ENCODE measurements around the gene OCEL1. TPM values are rescaled to one million over a fixed set of nuclear protein-coding genes. Genes with fewer than 3 reads are reported as not detected.

Gene OCEL1
- total and polyA plus RNA-seq, 9 donors: 3.1 to 14.2 (median 9.4) TPM

- Histone ChIP-seq H3K27ac (ENCODE audit: low read length) (no peak overlapping the region), H3K4me1 (ENCODE audit: control insufficient read depth, insufficient read depth, low read length) (no peaks in the 10 kb centered on the region), H3K27me3 (ENCODE audit: control insufficient read depth, insufficient read depth, low read length) (no peaks in the 10 kb centered on the region), H3K4me3 (ENCODE audit: low read length) (no peak overlapping the region), H3K9me3 (replicated peaks; ENCODE audit: control insufficient read depth, low read depth, low read length) (no peaks in the 10 kb centered on the region), H3K36me3 (ENCODE audit: control insufficient read depth, insufficient read depth, low read length) (peaks cover 72% of the 10 kb centered on the region)
- DNase-seq: no peak
- 98% methylated on average over 26 of the region's 26 CpGs for WGBS (ENCODE audit: insufficient coverage)
Observed at GRCh38 chr19:17192751-17193150, 33.3 kb upstream of the OCEL1 start.

DNA sequence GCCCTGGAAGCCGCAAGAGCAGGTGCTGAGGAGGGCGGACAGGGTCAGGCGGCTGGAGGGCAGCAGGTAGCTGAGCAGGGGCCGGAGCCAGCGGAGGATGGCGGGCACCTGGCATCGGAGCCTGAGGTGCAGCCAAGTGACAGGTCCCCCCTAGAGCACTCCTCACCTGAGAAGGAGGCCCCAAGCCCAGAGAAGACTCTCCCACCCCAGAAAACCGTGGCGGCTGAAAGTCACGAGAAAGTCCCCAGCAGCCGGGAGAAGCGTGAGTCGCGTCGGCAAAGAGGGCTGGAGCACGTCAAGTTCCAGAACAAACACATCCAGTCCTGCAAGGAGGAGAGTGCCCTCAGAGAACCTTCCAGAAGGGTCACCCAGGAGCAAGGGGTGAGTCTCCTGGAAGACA, 31.4 kb upstream of the OCEL1 start:
- no peaks in the 10 kb centered on the region for H3K4me1 ChIP-seq (ENCODE audit: control insufficient read depth, insufficient read depth, low read length)
- H3K27ac ChIP-seq (ENCODE audit: low read length): no peak overlapping the region
- WGBS (ENCODE audit: insufficient coverage): 98% methylated on average over 7 of the region's 16 CpGs
- DNase-seq: no peak
- H3K36me3 ChIP-seq (ENCODE audit: control insufficient read depth, insufficient read depth, low read length): peaks cover 71% of the 10 kb centered on the region
- H3K9me3 ChIP-seq (replicated peaks; ENCODE audit: control insufficient read depth, low read depth, low read length): no peaks in the 10 kb centered on the region
- no peak overlapping the region for H3K4me3 ChIP-seq (ENCODE audit: low read length)
- no peaks in the 10 kb centered on the region for H3K27me3 ChIP-seq (ENCODE audit: control insufficient read depth, insufficient read depth, low read length)

- Histone ChIP-seq H3K27ac (ENCODE audit: low read length) (no peak overlapping the region), H3K4me3 (ENCODE audit: low read length) (no peak overlapping the region), H3K27me3 (ENCODE audit: control insufficient read depth, insufficient read depth, low read length) (no peaks in the 10 kb centered on the region), H3K4me1 (ENCODE audit: control insufficient read depth, insufficient read depth, low read length) (no peaks in the 10 kb centered on the region), H3K36me3 (ENCODE audit: control insufficient read depth, insufficient read depth, low read length) (peaks cover 71% of the 10 kb centered on the region), H3K9me3 (replicated peaks; ENCODE audit: control insufficient read depth, low read depth, low read length) (no peaks in the 10 kb centered on the region)
- no peak for DNase-seq
- 95% methylated on average over 23 of the region's 23 CpGs for whole genome bisulfite sequencing (ENCODE audit: insufficient coverage)
Observed at GRCh38 chr19:17195106-17195505, 30.9 kb upstream of the OCEL1 start.

DNA sequence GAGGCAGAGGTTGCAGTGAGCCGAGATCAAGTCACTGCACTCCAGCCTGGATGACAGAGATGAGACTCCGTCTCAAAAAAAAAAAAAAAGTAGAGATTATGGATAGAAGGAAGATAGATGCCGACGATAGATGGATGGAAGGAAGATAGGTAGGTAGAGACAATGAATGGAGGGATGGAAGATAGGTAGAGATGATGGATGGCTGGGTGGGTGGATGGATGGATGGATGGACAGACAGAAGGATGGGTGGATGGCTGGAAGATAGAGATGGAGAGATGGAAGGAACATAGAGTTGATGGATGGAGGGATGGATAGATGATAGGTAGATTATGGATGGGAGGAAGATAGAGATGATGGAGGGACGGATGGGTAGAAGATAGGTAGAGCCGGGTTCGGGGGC, 29.4 kb upstream of the OCEL1 start:
- Histone ChIP-seq H3K9me3 (replicated peaks; ENCODE audit: control insufficient read depth, low read depth, low read length) (no peaks in the 10 kb centered on the region), H3K4me1 (ENCODE audit: control insufficient read depth, insufficient read depth, low read length) (no peaks in the 10 kb centered on the region), H3K27ac (ENCODE audit: low read length) (no peak overlapping the region), H3K36me3 (ENCODE audit: control insufficient read depth, insufficient read depth, low read length) (peaks cover 74% of the 10 kb centered on the region), H3K27me3 (ENCODE audit: control insufficient read depth, insufficient read depth, low read length) (no peaks in the 10 kb centered on the region), H3K4me3 (ENCODE audit: low read length) (no peak overlapping the region)
- no peak for DNase-seq
- 98% methylated on average over 6 of the region's 7 CpGs for WGBS (ENCODE audit: insufficient coverage)

GRCh38 chr19:17197666-17198065, 28.4 kb upstream of the OCEL1 start:
- 91% methylated on average over 5 of the region's 16 CpGs for WGBS (ENCODE audit: insufficient coverage)
- Histone ChIP-seq H3K27me3 (ENCODE audit: control insufficient read depth, insufficient read depth, low read length) (no peaks in the 10 kb centered on the region), H3K36me3 (ENCODE audit: control insufficient read depth, insufficient read depth, low read length) (peaks cover 80% of the 10 kb centered on the region), H3K4me3 (ENCODE audit: low read length) (no peak overlapping the region), H3K4me1 (ENCODE audit: control insufficient read depth, insufficient read depth, low read length) (no peaks in the 10 kb centered on the region), H3K9me3 (replicated peaks; ENCODE audit: control insufficient read depth, low read depth, low read length) (no peaks in the 10 kb centered on the region), H3K27ac (ENCODE audit: low read length) (no peak overlapping the region)
- DNase-seq: no peak

- DNase-seq: no peak
- H3K36me3 ChIP-seq (ENCODE audit: control insufficient read depth, insufficient read depth, low read length): peaks cover 71% of the 10 kb centered on the region
- H3K4me1 ChIP-seq (ENCODE audit: control insufficient read depth, insufficient read depth, low read length): no peaks in the 10 kb centered on the region
- no peaks in the 10 kb centered on the region for H3K27me3 ChIP-seq (ENCODE audit: control insufficient read depth, insufficient read depth, low read length)
- WGBS (ENCODE audit: insufficient coverage): 88% methylated on average over 8 of the region's 16 CpGs
- H3K9me3 ChIP-seq (replicated peaks; ENCODE audit: control insufficient read depth, low read depth, low read length): no peaks in the 10 kb centered on the region
- H3K4me3 ChIP-seq (ENCODE audit: low read length): no peak overlapping the region
- H3K27ac ChIP-seq (ENCODE audit: low read length): no peak overlapping the region
Observed at GRCh38 chr19:17200408-17201079, 25.5 kb upstream of the OCEL1 start.

- Histone ChIP-seq H3K27me3 (ENCODE audit: control insufficient read depth, insufficient read depth, low read length) (no peaks in the 10 kb centered on the region), H3K27ac (ENCODE audit: low read length) (no peak overlapping the region), H3K36me3 (ENCODE audit: control insufficient read depth, insufficient read depth, low read length) (peaks cover 81% of the 10 kb centered on the region), H3K9me3 (replicated peaks; ENCODE audit: control insufficient read depth, low read depth, low read length) (no peaks in the 10 kb centered on the region), H3K4me1 (ENCODE audit: control insufficient read depth, insufficient read depth, low read length) (no peaks in the 10 kb centered on the region), H3K4me3 (ENCODE audit: low read length) (no peak overlapping the region)
- WGBS (ENCODE audit: insufficient coverage): 84% methylated on average over 8 of the region's 9 CpGs
- no peak for DNase-seq
Observed at GRCh38 chr19:17202249-17202648, 23.8 kb upstream of the OCEL1 start.

DNA sequence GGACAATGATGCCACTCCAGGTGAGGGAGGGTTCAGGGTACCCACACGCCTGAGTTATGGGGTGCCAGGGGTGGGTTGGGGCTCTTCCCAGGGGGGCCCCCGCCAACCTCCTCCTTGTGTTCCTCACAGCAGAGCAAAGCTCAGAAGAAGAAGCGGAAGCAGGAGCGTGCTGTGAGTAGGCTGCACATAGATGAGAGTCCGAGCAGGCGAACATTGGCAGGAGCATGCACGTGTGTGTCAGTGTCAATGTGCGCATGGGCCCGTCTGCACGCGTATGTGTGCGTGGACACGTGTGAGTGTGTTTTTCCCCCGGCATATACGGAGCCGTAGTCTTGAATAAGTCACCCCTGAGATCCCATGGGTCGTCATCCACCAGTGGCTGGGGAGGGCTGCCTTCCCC, 23.3 kb upstream of the OCEL1 start:
- H3K9me3 ChIP-seq (replicated peaks; ENCODE audit: control insufficient read depth, low read depth, low read length): no peaks in the 10 kb centered on the region
- no peak for DNase-seq
- WGBS (ENCODE audit: insufficient coverage): 88% methylated on average over 16 of the region's 17 CpGs
- H3K36me3 ChIP-seq (ENCODE audit: control insufficient read depth, insufficient read depth, low read length): peaks cover 77% of the 10 kb centered on the region
- no peak overlapping the region for H3K27ac ChIP-seq (ENCODE audit: low read length)
- H3K4me1 ChIP-seq (ENCODE audit: control insufficient read depth, insufficient read depth, low read length): no peaks in the 10 kb centered on the region
- H3K4me3 ChIP-seq (ENCODE audit: low read length): no peak overlapping the region
- no peaks in the 10 kb centered on the region for H3K27me3 ChIP-seq (ENCODE audit: control insufficient read depth, insufficient read depth, low read length)

DNA sequence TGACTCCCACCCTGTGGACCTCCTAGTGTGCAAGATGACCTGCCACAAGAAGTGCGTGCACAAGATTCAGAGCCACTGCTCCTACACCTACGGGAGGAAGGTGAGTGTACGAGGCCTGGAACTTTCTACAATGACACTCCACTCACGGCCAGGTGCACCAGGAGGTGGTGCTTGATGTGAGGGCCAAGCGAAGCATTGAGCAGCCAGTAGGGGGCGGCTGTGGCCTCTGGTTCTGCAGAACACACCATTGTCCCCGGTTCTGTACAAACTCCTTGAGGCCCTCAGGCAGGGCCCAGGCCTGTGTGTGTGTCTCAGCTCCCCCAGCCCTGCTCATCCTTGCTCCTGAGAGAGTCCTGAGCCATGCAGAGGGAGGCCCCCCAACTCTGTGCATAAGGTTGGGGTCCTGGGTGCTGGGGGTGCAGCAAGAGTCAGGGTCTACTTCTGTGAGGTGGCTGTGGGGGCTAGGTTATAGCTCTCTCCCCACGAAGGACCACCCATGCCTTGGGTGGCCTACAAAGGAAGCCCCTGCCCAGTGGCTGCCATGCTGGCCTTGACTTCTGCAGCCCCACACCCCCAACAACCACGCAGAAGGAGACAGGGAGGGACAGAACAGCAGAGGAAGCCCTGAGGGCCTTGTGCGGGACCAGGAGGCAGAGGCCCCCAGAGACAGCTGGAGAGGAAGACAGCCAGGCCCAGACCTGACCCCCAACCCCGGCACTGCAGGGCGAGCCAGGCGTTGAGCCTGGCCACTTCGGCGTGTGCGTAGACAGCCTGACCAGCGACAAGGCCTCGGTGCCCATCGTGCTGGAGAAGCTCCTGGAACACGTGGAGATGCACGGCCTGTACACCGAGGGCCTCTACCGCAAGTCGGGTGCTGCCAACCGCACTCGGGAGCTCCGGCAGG, 20.5 kb upstream of the OCEL1 start:
- no peaks in the 10 kb centered on the region for H3K27me3 ChIP-seq (ENCODE audit: control insufficient read depth, insufficient read depth, low read length)
- no peak overlapping the region for H3K27ac ChIP-seq (ENCODE audit: low read length)
- 82% methylated on average over 24 of the region's 27 CpGs for WGBS (ENCODE audit: insufficient coverage)
- no peaks in the 10 kb centered on the region for H3K9me3 ChIP-seq (replicated peaks; ENCODE audit: control insufficient read depth, low read depth, low read length)
- DNase-seq: no peak
- no peak overlapping the region for H3K4me3 ChIP-seq (ENCODE audit: low read length)
- H3K36me3 ChIP-seq (ENCODE audit: control insufficient read depth, insufficient read depth, low read length): peaks cover 76% of the 10 kb centered on the region
- H3K4me1 ChIP-seq (ENCODE audit: control insufficient read depth, insufficient read depth, low read length): no peaks in the 10 kb centered on the region

DNA sequence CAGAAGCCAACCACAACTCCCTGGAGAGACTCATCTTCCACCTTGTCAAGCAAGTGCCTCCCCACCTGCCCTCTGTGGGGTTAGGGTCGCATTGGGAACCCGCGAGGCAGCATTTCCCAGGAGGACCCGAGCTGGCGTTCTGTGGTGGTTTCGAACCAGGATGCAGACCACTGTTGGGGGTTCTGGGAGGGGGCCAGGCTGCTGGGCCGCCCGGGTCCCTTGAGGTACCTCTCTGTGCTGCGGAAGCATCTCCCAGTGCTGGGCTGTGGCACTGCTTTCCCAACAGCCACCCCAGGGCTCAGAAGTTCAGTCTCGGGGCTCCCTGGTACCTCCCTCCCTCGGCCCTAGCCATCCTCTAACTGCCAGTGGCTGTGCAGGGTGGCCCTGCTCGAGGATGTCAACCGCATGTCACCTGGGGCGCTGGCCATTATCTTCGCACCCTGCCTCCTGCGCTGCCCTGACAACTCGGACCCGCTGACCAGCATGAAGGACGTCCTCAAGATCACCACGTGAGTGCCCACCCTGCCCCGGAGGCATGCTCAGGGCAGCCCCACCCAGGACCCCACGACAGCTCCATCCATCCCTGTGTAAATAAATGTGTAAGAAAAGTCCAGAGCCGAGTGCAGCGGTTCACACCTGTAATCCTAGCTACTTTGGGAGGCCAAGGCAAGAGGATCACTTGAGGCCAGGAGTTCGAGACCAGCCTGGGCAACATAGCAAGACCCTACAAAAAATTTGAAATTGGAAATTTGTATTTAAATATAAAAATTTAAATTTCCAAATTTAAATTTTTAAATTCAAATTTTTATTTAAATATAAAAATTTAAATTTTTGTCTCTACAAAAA, 19.1 kb upstream of the OCEL1 start:
- Histone ChIP-seq H3K36me3 (ENCODE audit: control insufficient read depth, insufficient read depth, low read length) (peaks cover 68% of the 10 kb centered on the region), H3K4me1 (ENCODE audit: control insufficient read depth, insufficient read depth, low read length) (no peaks in the 10 kb centered on the region), H3K27me3 (ENCODE audit: control insufficient read depth, insufficient read depth, low read length) (no peaks in the 10 kb centered on the region), H3K9me3 (replicated peaks; ENCODE audit: control insufficient read depth, low read depth, low read length) (no peaks in the 10 kb centered on the region), H3K4me3 (ENCODE audit: low read length) (no peak overlapping the region), H3K27ac (ENCODE audit: low read length) (no peak overlapping the region)
- WGBS (ENCODE audit: insufficient coverage): 88% methylated on average over 13 of the region's 25 CpGs
- no peak for DNase-seq

Data from muscle of leg (tissue), 11 donors.